Tibial nerve (tissue), 4 donors: ENCODE measurements around the gene MAOA. TPM values are rescaled to one million over a fixed set of nuclear protein-coding genes. Genes with fewer than 3 reads are reported as not detected.

Source experiments
- DNase-seq, 2 donors: peaks; one replicate each; pipeline ENCODE4 v3.0.0-alpha.2; 2019; ENCODE audit warnings: low spot score in 2 of 2
- H3K27ac ChIP-seq, 4 donors: fragments of 200-600 bp; sonication (generic) in 3 of 4; one replicate each; pipeline ENCODE4 v1.5.1; 2017 to 2019; ENCODE audit warnings: mild to moderate bottlenecking in 1 of 4
- H3K27me3 ChIP-seq, 2 donors: fragments of 200-600 bp; sonication (generic) in 1 of 2; one replicate each; pipeline versions ENCODE4 v1.5.1 to v1.6.0; 2017 to 2019
- H3K36me3 ChIP-seq, 3 donors: fragments of 200-600 bp; sonication (generic); one replicate each; pipeline ENCODE4 v1.5.1; 2018 to 2019
- H3K4me1 ChIP-seq, 4 donors: fragments of 200-600 bp; sonication (generic) in 3 of 4; one replicate each; pipeline ENCODE4 v1.5.1; 2017 to 2019
- H3K4me3 ChIP-seq, 4 donors: fragments of 200-600 bp; sonication (generic) in 3 of 4; one replicate each; pipeline ENCODE4 v1.5.1; 2017 to 2019; ENCODE audit warnings: mild to moderate bottlenecking in 1 of 4, moderate library complexity in 1 of 4
- H3K9me3 ChIP-seq, 4 donors: fragments of 200-600 bp; sonication (generic) in 3 of 4; one replicate each; pipeline ENCODE4 v1.5.1; 2017 to 2019
- EP300 ChIP-seq, 2 donors: sonication (generic); formaldehyde crosslinking; IDR thresholded peaks; one replicate each; pipeline ENCODE4 v1.6.1; 2017; ENCODE audit warnings: antibody characterized with exemption in 2 of 2, mild to moderate bottlenecking in 1 of 2
- POLR2A ChIP-seq, 2 donors: fragments of 450-650 bp; IDR thresholded peaks; one replicate each; pipeline ENCODE4 v1.6.1; 2017; ENCODE audit warnings: antibody characterized with exemption in 2 of 2, mild to moderate bottlenecking in 2 of 2, moderate library complexity in 2 of 2
- WGBS, 2 donors: methylation state at CpG; one replicate each; pipeline ENCODE4 v1.1.5; 2018; 5-methylcytosine and 5-hydroxymethylcytosine counted together
- total RNA-seq, 4 donors: library from RNA; depleted of rRNA; stranded (reverse); fragments of >200 nt; gene quantifications; one replicate each; pipeline ENCODE4 v1.1.0, GENCODE V29; 2016
- TF ChIP-seq, protein P1 (sequence below), 5 experiments: fragments of 200-600 bp in 3 of 5; fragments of 450-650 bp in 2 of 5; sonication (generic) in 3 of 5; IDR thresholded peaks; one replicate each; pipeline ENCODE4 v1.5.1; 2016 to 2019; ENCODE audit warnings: antibody characterized with exemption in 5 of 5, mild to moderate bottlenecking in 3 of 5, moderate library complexity in 2 of 5

The MAOA gene
- total RNA-seq, 4 donors from 2014 or later: 96.3 to 168 (median 120) TPM

DNA sequence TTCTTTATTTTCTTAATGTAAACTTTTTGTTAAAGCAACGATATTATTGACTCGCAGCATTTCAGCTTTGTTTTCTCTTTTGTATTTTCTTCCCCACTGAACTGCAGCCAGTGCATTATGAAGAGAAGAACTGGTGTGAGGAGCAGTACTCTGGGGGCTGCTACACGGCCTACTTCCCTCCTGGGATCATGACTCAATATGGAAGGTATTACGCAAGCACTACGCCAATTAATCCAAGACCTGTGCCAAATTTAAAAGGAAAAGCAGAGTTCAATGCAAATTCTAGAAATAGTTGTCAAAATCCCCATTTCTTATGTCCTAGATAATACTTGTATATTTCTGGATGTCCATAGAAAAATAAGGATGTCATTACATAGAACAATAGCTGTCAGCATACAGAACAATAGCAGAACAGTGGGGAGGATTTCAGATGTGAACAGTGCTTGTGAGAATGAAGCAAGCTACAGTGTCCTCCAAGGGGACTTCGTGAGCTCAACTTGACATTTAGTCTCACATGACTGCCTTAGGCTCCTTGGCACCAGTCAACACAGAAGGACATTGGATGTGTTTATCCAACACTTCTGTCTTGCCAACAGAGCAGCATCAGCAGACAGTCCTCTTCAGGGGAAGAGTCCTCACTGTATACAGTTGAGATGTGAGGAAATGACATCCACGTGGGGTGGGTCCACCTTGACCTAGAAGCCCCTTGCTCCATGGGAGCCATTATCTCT is 85.9 kb downstream of the MAOA start:
- TF ChIP-seq EP300 (IDR thresholded peaks at IDR 0.05): peak in 1 of 2 donors; percentile 66
- TF ChIP-seq, protein P1, sequence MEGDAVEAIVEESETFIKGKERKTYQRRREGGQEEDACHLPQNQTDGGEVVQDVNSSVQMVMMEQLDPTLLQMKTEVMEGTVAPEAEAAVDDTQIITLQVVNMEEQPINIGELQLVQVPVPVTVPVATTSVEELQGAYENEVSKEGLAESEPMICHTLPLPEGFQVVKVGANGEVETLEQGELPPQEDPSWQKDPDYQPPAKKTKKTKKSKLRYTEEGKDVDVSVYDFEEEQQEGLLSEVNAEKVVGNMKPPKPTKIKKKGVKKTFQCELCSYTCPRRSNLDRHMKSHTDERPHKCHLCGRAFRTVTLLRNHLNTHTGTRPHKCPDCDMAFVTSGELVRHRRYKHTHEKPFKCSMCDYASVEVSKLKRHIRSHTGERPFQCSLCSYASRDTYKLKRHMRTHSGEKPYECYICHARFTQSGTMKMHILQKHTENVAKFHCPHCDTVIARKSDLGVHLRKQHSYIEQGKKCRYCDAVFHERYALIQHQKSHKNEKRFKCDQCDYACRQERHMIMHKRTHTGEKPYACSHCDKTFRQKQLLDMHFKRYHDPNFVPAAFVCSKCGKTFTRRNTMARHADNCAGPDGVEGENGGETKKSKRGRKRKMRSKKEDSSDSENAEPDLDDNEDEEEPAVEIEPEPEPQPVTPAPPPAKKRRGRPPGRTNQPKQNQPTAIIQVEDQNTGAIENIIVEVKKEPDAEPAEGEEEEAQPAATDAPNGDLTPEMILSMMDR (IDR thresholded peaks at IDR 0.05): no peak
- WGBS, 2 donors: 37 to 52% methylated on average over 6 to 7 of the region's 7 CpGs
- H3K4me3 ChIP-seq: no peak overlapping the region
- no peak overlapping the region for H3K27ac ChIP-seq
- H3K4me1 ChIP-seq: peaks cover 0 to 5% (median 0%) of the 10 kb centered on the region in 4 donors
- H3K27me3 ChIP-seq: no peaks in the 10 kb centered on the region
- no peaks in the 10 kb centered on the region for H3K36me3 ChIP-seq
- no peaks in the 10 kb centered on the region for H3K9me3 ChIP-seq
- DNase-seq: peak in 1 of 2 donors; percentile 19

DNA sequence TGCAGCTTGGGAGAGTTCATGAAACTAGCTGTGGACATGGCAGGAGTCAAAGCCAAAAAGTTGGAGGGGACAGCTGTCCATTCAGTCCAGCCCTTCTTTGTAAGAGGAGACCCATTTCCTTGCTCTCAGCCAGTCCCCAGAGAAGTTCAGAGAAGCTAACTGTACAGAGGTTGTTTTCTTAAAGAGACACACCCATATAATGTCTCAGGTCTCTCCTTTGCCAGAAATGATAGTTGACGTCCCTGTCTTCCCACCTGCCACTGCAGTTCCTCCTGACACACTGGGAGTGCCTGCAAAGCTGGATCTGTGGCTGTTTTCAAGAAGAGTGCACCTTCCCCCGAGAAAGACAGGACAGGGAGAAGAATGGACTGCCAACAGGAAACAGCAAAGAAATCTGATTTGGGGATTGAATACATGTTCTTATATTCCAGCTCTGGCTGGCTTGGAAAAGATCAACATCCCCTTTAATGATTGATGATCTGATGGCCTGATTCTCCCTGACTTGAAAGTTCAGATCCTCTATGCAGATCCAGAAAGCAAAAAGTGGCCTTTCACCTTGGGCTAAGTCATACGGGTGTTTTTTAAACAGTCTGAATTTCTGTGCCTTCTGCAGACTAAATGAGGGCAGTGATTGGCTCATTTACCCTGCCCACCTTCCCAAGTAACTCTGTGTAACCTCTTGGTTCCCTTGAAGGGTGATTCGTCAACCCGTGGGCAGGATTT is 87.2 kb downstream of the MAOA start:
- 54 to 71% methylated on average over 3 to 5 of the region's 5 CpGs for WGBS, 2 donors
- Histone ChIP-seq H3K27ac (no peak overlapping the region), H3K27me3 (no peaks in the 10 kb centered on the region), H3K9me3 (no peaks in the 10 kb centered on the region), H3K4me3 (no peak overlapping the region), H3K36me3 (no peaks in the 10 kb centered on the region), H3K4me1 (peaks cover 0 to 5% (median 0%) of the 10 kb centered on the region in 4 donors)
- TF ChIP-seq EP300 (IDR thresholded peaks at IDR 0.05) (no peak), POLR2A (IDR thresholded peaks at IDR 0.05) (no peak)
- TF ChIP-seq, protein P1 (IDR thresholded peaks at IDR 0.05): no peak
- DNase-seq: no peak

DNA sequence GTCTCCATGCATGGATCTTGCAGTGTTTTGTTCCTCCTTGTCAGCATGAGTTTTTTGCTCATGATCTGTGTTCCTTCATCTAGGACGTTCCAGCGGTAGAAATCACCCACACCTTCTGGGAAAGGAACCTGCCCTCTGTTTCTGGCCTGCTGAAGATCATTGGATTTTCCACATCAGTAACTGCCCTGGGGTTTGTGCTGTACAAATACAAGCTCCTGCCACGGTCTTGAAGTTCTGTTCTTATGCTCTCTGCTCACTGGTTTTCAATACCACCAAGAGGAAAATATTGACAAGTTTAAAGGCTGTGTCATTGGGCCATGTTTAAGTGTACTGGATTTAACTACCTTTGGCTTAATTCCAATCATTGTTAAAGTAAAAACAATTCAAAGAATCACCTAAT is 88.2 kb downstream of the MAOA start:
- peaks cover 0 to 5% (median 0%) of the 10 kb centered on the region in 4 donors for H3K4me1 ChIP-seq
- TF ChIP-seq EP300 (IDR thresholded peaks at IDR 0.05): no peak
- TF ChIP-seq POLR2A (IDR thresholded peaks at IDR 0.05): no peak
- TF ChIP-seq, protein P1 (IDR thresholded peaks at IDR 0.05): no peak
- H3K9me3 ChIP-seq: no peaks in the 10 kb centered on the region
- no peak overlapping the region for H3K27ac ChIP-seq
- no peaks in the 10 kb centered on the region for H3K27me3 ChIP-seq
- no peaks in the 10 kb centered on the region for H3K36me3 ChIP-seq
- no peak for DNase-seq
- WGBS, 2 donors: 73 to 88% methylated on average over 3 of the region's 3 CpGs
- H3K4me3 ChIP-seq: no peak overlapping the region

DNA sequence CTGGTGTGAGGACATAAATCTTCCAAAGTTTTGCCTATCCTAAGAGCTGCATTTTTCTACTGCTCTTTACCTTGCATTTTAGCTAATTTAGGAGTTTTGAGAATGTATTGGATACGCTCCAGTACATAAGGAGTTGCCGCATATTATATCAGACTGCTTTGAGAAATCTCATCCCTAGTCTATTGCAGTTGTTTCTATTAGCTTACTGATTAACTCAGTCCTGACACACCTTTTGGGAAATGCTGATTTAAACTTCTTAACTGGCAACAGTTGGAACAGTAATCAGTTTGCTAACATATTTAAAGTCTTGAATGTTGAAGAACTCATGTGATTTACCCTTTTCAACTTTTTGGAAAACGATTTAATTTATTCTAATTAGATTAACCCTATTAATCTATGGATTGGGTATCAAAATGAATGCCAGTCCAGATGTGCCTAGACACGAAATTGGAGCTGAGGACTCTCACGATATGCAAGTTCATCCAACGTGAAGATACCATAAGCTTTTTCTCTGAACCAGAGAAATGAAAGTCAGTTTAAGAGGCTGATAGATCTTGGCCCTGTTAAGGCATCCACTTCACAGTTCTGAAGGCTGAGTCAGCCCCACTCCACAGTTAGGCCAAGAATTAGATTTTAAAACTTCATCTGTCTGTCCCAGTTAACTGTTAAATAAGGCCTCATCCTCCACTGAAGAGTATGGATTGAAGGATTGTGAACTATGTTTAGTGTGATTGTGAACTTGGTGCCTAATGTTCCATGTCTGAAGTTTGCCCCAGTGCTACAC is 90.0 kb downstream of the MAOA start:
- Histone ChIP-seq H3K36me3 (no peaks in the 10 kb centered on the region), H3K27ac (no peak overlapping the region), H3K4me3 (no peak overlapping the region), H3K27me3 (no peaks in the 10 kb centered on the region), H3K9me3 (no peaks in the 10 kb centered on the region), H3K4me1 (peaks cover 0 to 5% (median 0%) of the 10 kb centered on the region in 4 donors)
- DNase-seq: no peak
- 76 to 86% methylated on average over 6 of the region's 6 CpGs for whole genome bisulfite sequencing, 2 donors
- no peak for TF ChIP-seq POLR2A (IDR thresholded peaks at IDR 0.05)
- TF ChIP-seq, protein P1 (IDR thresholded peaks at IDR 0.05): no peak
- no peak for TF ChIP-seq EP300 (IDR thresholded peaks at IDR 0.05)
